Right atrium auricular region (tissue), 2 donors: Measurements from ENCODE around the gene DTX4. TPM values are rescaled to one million over a fixed set of nuclear protein-coding genes. Genes with fewer than 3 reads are reported as not detected.

Experiments
- DNase-seq: peaks from one replicate; pipeline ENCODE4 v3.0.0-alpha.2; 2019; ENCODE audit warnings: low spot score
- H3K27ac ChIP-seq, 2 donors: fragments of 200-600 bp; sonication (generic); 1 replicate in 1 of 2; 2 replicates in 1 of 2; pipeline ENCODE4 v1.5.1; 2016 to 2019
- H3K27me3 ChIP-seq, 2 donors: fragments of 200-600 bp; sonication (generic); one replicate each; pipeline versions ENCODE4 v1.5.1 to v1.6.0; 2017 to 2019
- H3K36me3 ChIP-seq: fragments of 200-600 bp; sonication (generic); one replicate; pipeline ENCODE4 v1.5.1; 2016
- H3K4me1 ChIP-seq, 2 donors: fragments of 200-600 bp; sonication (generic); one replicate each; pipeline versions ENCODE4 v1.5.1 to v1.6.0; 2017 to 2019
- H3K4me3 ChIP-seq, 2 donors: fragments of 200-600 bp; sonication (generic); 1 replicate in 1 of 2; 2 replicates in 1 of 2; pipeline ENCODE4 v1.5.1; 2017 to 2019; ENCODE audit warnings: mild to moderate bottlenecking in 1 of 2, moderate library complexity in 1 of 2
- H3K9me3 ChIP-seq, 2 donors: fragments of 200-600 bp; sonication (generic); one replicate each; pipeline ENCODE4 v1.5.1; 2019
- CTCF ChIP-seq, 2 donors: fragments of 200-600 bp; sonication (generic); IDR thresholded peaks; one replicate each; pipeline ENCODE4 v1.5.1; 2019; ENCODE audit warnings: antibody characterized with exemption in 2 of 2
- total RNA-seq, 2 donors: library from RNA; depleted of rRNA; stranded (reverse); fragments of >200 nt; gene quantifications; one replicate each; pipeline ENCODE4 v1.1.0, GENCODE V29; 2016

DTX4 gene
- total RNA-seq, 2 donors from 2014 or later = 1.0 to 2.1 TPM

GRCh38 chr11:59206635-59207034, 34.7 kb downstream of the DTX4 start:
- Histone ChIP-seq H3K36me3 (peaks cover 7% of the 10 kb centered on the region), H3K27ac (no peak overlapping the region), H3K27me3 (no peaks in the 10 kb centered on the region), H3K4me1 (no peaks in the 10 kb centered on the region), H3K4me3 (no peak overlapping the region), H3K9me3 (no peaks in the 10 kb centered on the region)
- DNase-seq = no peak
- peak in 1 of 2 donors; percentile 61 for TF ChIP-seq CTCF (IDR thresholded peaks at IDR 0.05)

GRCh38 chr11:59207988-59208451, 36.1 kb downstream of the DTX4 start:
- DNase-seq = no peak
- H3K27me3 ChIP-seq = no peaks in the 10 kb centered on the region
- peaks cover 7% of the 10 kb centered on the region for H3K36me3 ChIP-seq
- H3K4me3 ChIP-seq = no peak overlapping the region
- peak; percentile 52 to 85 for TF ChIP-seq CTCF (IDR thresholded peaks at IDR 0.05)
- no peaks in the 10 kb centered on the region for H3K9me3 ChIP-seq
- H3K4me1 ChIP-seq = no peaks in the 10 kb centered on the region
- no peak overlapping the region for H3K27ac ChIP-seq

GRCh38 chr11:59208956-59209355, 37.0 kb downstream of the DTX4 start:
- TF ChIP-seq CTCF (IDR thresholded peaks at IDR 0.05) = no peak
- H3K27ac ChIP-seq = no peak overlapping the region
- no peaks in the 10 kb centered on the region for H3K4me1 ChIP-seq
- no peaks in the 10 kb centered on the region for H3K27me3 ChIP-seq
- H3K36me3 ChIP-seq = peaks cover 7% of the 10 kb centered on the region
- no peaks in the 10 kb centered on the region for H3K9me3 ChIP-seq
- no peak overlapping the region for H3K4me3 ChIP-seq
- no peak for DNase-seq

GRCh38 chr11:59212222-59212621, 40.3 kb downstream of the DTX4 start:
- no peak for TF ChIP-seq CTCF (IDR thresholded peaks at IDR 0.05)
- H3K9me3 ChIP-seq = no peaks in the 10 kb centered on the region
- H3K4me1 ChIP-seq = no peaks in the 10 kb centered on the region
- no peaks in the 10 kb centered on the region for H3K27me3 ChIP-seq
- H3K27ac ChIP-seq = no peak overlapping the region
- DNase-seq = no peak
- no peaks in the 10 kb centered on the region for H3K36me3 ChIP-seq
- H3K4me3 ChIP-seq = peak overlapping the region in 1 of 2 donors; percentile 7

GRCh38 chr11:59212744-59213631, 41.1 kb downstream of the DTX4 start, which contains the start of gene MPEG1:
Gene MPEG1, minus strand, starts transcription at chr11:59212927. Its CDS starts 62 bp downstream, at chr11:59212865.
- no peaks in the 10 kb centered on the region for H3K27me3 ChIP-seq
- no peaks in the 10 kb centered on the region for H3K9me3 ChIP-seq
- no peak for DNase-seq
- no peak for TF ChIP-seq CTCF (IDR thresholded peaks at IDR 0.05)
- no peaks in the 10 kb centered on the region for H3K4me1 ChIP-seq
- no peaks in the 10 kb centered on the region for H3K36me3 ChIP-seq
- H3K4me3 ChIP-seq = peak within 1 kb of the TSS in 1 of 2 donors; percentile 7
- no peak within 1 kb of the TSS for H3K27ac ChIP-seq
